ENCODE results near the gene MRPL28.

Gene MRPL28

DNA sequence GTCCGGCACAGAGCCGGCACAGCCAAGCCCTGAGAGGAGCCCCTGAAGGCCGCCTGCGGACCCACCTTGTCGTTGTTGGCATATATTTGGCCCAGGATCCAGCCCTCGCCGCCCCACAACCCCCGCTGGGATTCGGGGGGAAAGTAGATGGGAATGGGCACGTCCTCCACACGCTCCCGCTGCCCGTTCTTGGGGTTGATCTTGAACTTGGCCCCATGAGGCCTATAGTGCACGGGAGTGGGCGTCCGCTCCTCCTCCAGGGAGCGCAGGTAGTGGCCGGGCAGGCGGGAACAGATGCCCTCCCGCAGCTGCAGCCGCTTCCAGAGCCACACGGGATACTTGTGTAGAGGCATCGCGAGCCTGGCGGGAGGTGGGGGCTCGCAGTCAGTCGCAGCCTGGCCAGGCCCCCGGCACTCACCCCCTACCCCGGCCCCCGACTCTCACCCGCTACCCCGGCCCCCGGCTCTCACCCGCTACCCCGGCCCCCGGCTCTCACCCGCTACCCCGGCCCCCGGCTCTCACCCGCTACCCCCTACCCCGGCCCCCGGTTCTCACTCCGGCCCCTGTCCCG lies 387 bp downstream of the MRPL28 start:
- Histone ChIP-seq H3K27me3 (ENCODE audit: insufficient read depth, low read length, poor library complexity) (no peaks in the 10 kb centered on the region), H3K36me3 (ENCODE audit: insufficient read depth, low read length) (peaks cover 73% of the 10 kb centered on the region), H2AFZ (ENCODE audit: low read depth, low read length) (no peak overlapping the region), H3K27ac (ENCODE audit: low read length) (no peak overlapping the region), H3K9ac (ENCODE audit: low read depth, low read length) (peak overlapping the region; percentile 56), H4K20me1 (ENCODE audit: insufficient read depth, low read length) (peaks cover 20% of the 10 kb centered on the region; the same call in 1 of the 2 replicates), H3K4me3 (ENCODE audit: low read depth in 1 of 2, low read length in 2 of 2) (peak overlapping the region; percentile 8 to 53; a peak in 3 of 4 replicates), H3K9me3 (ENCODE audit: insufficient read depth, low read length, severe bottlenecking) (no peaks in the 10 kb centered on the region), H3K79me2 (ENCODE audit: insufficient read depth, low read length) (peaks cover 7% of the 10 kb centered on the region), H3K4me2 (ENCODE audit: insufficient read depth, low read length) (peak overlapping the region; percentile 65), H3K4me1 (ENCODE audit: insufficient read depth, low read length) (peaks cover 27% of the 10 kb centered on the region)
- TF ChIP-seq CTCF (IDR thresholded peaks at IDR 0.05; ENCODE audit: borderline replicate concordance, extremely low read depth, low read length, poor library complexity, severe bottlenecking) (no peak), EZH2 (IDR thresholded peaks at IDR 0.05; ENCODE audit: borderline replicate concordance, low read depth, low read length, severe bottlenecking) (no peak)
- DNase-seq (no peak), ATAC-seq (ENCODE audit: insufficient read depth, low read depth) (no peak)

DNA sequence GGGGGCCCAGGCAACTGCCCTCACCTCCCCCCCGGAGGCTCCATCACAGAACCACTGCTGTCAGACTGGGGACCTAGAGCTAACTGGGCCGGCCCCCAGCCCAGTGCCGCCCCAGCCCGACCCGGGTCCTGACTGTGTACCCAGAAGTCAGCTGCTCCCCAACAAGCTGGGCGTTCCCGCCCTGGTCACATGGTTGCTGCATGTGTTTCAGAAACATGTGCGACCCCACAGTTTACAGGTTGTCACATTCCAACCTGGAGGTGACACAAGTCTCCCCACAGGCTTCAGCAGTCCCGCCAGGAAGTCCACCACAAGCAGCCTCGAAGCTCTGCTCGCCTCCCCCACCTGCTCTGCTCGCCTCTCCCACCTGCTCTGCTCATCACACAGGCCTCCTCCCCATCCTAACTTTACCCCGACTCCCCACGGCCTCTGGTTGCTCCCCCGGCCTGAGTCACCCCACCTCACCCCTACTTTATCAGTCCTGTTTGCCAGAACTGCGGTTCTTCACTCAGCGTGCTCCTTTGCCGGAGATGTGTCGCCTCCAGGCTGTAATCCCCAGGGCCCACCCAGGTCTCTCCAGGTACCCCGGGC lies 968 bp downstream of the MRPL28 start:
- H4K20me1 ChIP-seq (ENCODE audit: insufficient read depth, low read length) = peaks cover 20% of the 10 kb centered on the region; the same call in 1 of the 2 replicates
- no peak overlapping the region for H2AFZ ChIP-seq (ENCODE audit: low read depth, low read length)
- no peak overlapping the region for H3K27ac ChIP-seq (ENCODE audit: low read length)
- peaks cover 67% of the 10 kb centered on the region for H3K36me3 ChIP-seq (ENCODE audit: insufficient read depth, low read length)
- TF ChIP-seq CTCF (IDR thresholded peaks at IDR 0.05; ENCODE audit: borderline replicate concordance, extremely low read depth, low read length, poor library complexity, severe bottlenecking) (no peak), EZH2 (IDR thresholded peaks at IDR 0.05; ENCODE audit: borderline replicate concordance, low read depth, low read length, severe bottlenecking) (no peak)
- H3K4me3 ChIP-seq (ENCODE audit: low read depth in 1 of 2, low read length in 2 of 2) = peak overlapping the region in 1 of 2 experiments; percentile 53; a peak in 3 of 4 replicates
- no peaks in the 10 kb centered on the region for H3K27me3 ChIP-seq (ENCODE audit: insufficient read depth, low read length, poor library complexity)
- peaks cover 27% of the 10 kb centered on the region for H3K4me1 ChIP-seq (ENCODE audit: insufficient read depth, low read length)
- peak overlapping the region; percentile 56 for H3K9ac ChIP-seq (ENCODE audit: low read depth, low read length)
- H3K79me2 ChIP-seq (ENCODE audit: insufficient read depth, low read length) = peaks cover 7% of the 10 kb centered on the region
- ATAC-seq (ENCODE audit: insufficient read depth, low read depth) = no peak
- no peaks in the 10 kb centered on the region for H3K9me3 ChIP-seq (ENCODE audit: insufficient read depth, low read length, severe bottlenecking)
- no peak for DNase-seq
- H3K4me2 ChIP-seq (ENCODE audit: insufficient read depth, low read length) = peak overlapping the region; percentile 65

GRCh38 chr16:368388-369158 lies 1.8 kb downstream of the MRPL28 start:
- H3K27me3 ChIP-seq (ENCODE audit: insufficient read depth, low read length, poor library complexity) = no peaks in the 10 kb centered on the region
- peak overlapping the region; percentile 65; the same call in 1 of the 2 replicates for H3K4me2 ChIP-seq (ENCODE audit: insufficient read depth, low read length)
- peaks cover 59% of the 10 kb centered on the region for H3K36me3 ChIP-seq (ENCODE audit: insufficient read depth, low read length)
- H3K4me3 ChIP-seq (ENCODE audit: low read depth in 1 of 2, low read length in 2 of 2) = no peak overlapping the region
- DNase-seq (no peak), ATAC-seq (ENCODE audit: insufficient read depth, low read depth) (no peak)
- no peak overlapping the region for H3K27ac ChIP-seq (ENCODE audit: low read length)
- TF ChIP-seq CTCF (IDR thresholded peaks at IDR 0.05; ENCODE audit: borderline replicate concordance, extremely low read depth, low read length, poor library complexity, severe bottlenecking) (no peak), EZH2 (IDR thresholded peaks at IDR 0.05; ENCODE audit: borderline replicate concordance, low read depth, low read length, severe bottlenecking) (no peak)
- no peak overlapping the region for H2AFZ ChIP-seq (ENCODE audit: low read depth, low read length)
- peaks cover 7% of the 10 kb centered on the region for H3K79me2 ChIP-seq (ENCODE audit: insufficient read depth, low read length)
- H3K9ac ChIP-seq (ENCODE audit: low read depth, low read length) = peak overlapping the region; percentile 56; the same call in 1 of the 2 replicates
- H3K9me3 ChIP-seq (ENCODE audit: insufficient read depth, low read length, severe bottlenecking) = no peaks in the 10 kb centered on the region
- H3K4me1 ChIP-seq (ENCODE audit: insufficient read depth, low read length) = peaks cover 27% of the 10 kb centered on the region
- H4K20me1 ChIP-seq (ENCODE audit: insufficient read depth, low read length) = peaks cover 20% of the 10 kb centered on the region; the same call in 1 of the 2 replicates

Data from DND-41 (cell line).